ENCODE data around the gene ARID1B. TPM values are rescaled to one million over a fixed set of nuclear protein-coding genes. Genes with fewer than 3 reads are reported as not detected.

Gene ARID1B
- total and polyA plus RNA-seq, 9 of the 15 experiments (the other 6 are each of a cell fraction or from before 2014, with no cell fraction given): 12.5 to 50.5 (median 25.8) TPM

- TF ChIP-seq E2F5 (CRISPR knock-in tag; IDR thresholded peaks at IDR 0.05): no peak
- TF ChIP-seq E2F4 (CRISPR knock-in tag; IDR thresholded peaks at IDR 0.05; ENCODE audit: low read depth): no peak
- TF ChIP-seq CBFB (CRISPR knock-in tag; IDR thresholded peaks at IDR 0.05): no peak
- TF ChIP-seq RCOR1 (IDR thresholded peaks at IDR 0.05; ENCODE audit: borderline replicate concordance in 1 of 2, low read depth in 2 of 2, low read length in 2 of 2): no peak
- 0 out of 2 replicates have a peak, but pooled peaks have one; percentile 19 for TF ChIP-seq KHSRP (IDR thresholded peaks at IDR 0.05)
- TF ChIP-seq SOX6 (IDR thresholded peaks at IDR 0.05): no peak; the same call in 1 of the 2 replicates
- no peak for TF ChIP-seq MBD2 (IDR thresholded peaks at IDR 0.05; ENCODE audit: borderline replicate concordance, low read depth)
- TF ChIP-seq THRAP3 (IDR thresholded peaks at IDR 0.05; ENCODE audit: borderline replicate concordance): no peak
- TF ChIP-seq, protein P1, sequence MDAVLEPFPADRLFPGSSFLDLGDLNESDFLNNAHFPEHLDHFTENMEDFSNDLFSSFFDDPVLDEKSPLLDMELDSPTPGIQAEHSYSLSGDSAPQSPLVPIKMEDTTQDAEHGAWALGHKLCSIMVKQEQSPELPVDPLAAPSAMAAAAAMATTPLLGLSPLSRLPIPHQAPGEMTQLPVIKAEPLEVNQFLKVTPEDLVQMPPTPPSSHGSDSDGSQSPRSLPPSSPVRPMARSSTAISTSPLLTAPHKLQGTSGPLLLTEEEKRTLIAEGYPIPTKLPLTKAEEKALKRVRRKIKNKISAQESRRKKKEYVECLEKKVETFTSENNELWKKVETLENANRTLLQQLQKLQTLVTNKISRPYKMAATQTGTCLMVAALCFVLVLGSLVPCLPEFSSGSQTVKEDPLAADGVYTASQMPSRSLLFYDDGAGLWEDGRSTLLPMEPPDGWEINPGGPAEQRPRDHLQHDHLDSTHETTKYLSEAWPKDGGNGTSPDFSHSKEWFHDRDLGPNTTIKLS (IDR thresholded peaks at IDR 0.05; ENCODE audit: borderline replicate concordance, low read depth): no peak
- TF ChIP-seq DACH1 (IDR thresholded peaks at IDR 0.05; ENCODE audit: partially characterized antibody): no peak
- TF ChIP-seq POLR2AphosphoS5 (IDR thresholded peaks at IDR 0.05; ENCODE audit: control insufficient read depth, insufficient read depth, low read depth, low read length): no peak
- TF ChIP-seq, protein P2, sequence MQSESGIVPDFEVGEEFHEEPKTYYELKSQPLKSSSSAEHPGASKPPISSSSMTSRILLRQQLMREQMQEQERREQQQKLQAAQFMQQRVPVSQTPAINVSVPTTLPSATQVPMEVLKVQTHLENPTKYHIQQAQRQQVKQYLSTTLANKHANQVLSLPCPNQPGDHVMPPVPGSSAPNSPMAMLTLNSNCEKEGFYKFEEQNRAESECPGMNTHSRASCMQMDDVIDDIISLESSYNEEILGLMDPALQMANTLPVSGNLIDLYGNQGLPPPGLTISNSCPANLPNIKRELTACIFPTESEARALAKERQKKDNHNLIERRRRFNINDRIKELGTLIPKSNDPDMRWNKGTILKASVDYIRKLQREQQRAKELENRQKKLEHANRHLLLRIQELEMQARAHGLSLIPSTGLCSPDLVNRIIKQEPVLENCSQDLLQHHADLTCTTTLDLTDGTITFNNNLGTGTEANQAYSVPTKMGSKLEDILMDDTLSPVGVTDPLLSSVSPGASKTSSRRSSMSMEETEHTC (IDR thresholded peaks at IDR 0.05): no peak
- no peak for TF ChIP-seq NCOR1 (IDR thresholded peaks at IDR 0.05)
- no peak for TF ChIP-seq HNRNPLL (IDR thresholded peaks at IDR 0.05; ENCODE audit: low read depth, low read length, poor library complexity, severe bottlenecking)
- peak; percentile 77; the same call in 1 of the 2 replicates for TF ChIP-seq JUND (IDR thresholded peaks at IDR 0.05; ENCODE audit: borderline replicate concordance, low read depth, low read length)
- peak; percentile 55; the same call in 1 of the 3 replicates for TF ChIP-seq JUND (tag; IDR thresholded peaks at IDR 0.05; ENCODE audit: borderline replicate concordance, low read depth, low read length)
- no peak for TF ChIP-seq KLF10 (CRISPR knock-in tag; IDR thresholded peaks at IDR 0.05)
- no peak for TF ChIP-seq ZSCAN29 (IDR thresholded peaks at IDR 0.05)
- no peak for TF ChIP-seq TAL1 (IDR thresholded peaks at IDR 0.05)
- TF ChIP-seq ZNF586 (CRISPR knock-in tag; conservative IDR thresholded peaks at IDR 0.05): no peak
- no peak for TF ChIP-seq ZNF175 (CRISPR knock-in tag; IDR thresholded peaks at IDR 0.05; ENCODE audit: low read depth)
- TF ChIP-seq EHMT2 (IDR thresholded peaks at IDR 0.05): 0 out of 2 replicates have a peak, but pooled peaks have one; percentile 35
- TF ChIP-seq SMARCE1 (IDR thresholded peaks at IDR 0.05): 0 out of 2 replicates have a peak, but pooled peaks have one; percentile 47
- TF ChIP-seq, protein P3, sequence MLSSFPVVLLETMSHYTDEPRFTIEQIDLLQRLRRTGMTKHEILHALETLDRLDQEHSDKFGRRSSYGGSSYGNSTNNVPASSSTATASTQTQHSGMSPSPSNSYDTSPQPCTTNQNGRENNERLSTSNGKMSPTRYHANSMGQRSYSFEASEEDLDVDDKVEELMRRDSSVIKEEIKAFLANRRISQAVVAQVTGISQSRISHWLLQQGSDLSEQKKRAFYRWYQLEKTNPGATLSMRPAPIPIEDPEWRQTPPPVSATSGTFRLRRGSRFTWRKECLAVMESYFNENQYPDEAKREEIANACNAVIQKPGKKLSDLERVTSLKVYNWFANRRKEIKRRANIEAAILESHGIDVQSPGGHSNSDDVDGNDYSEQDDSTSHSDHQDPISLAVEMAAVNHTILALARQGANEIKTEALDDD (IDR thresholded peaks at IDR 0.05): peak; percentile 95
Observed at GRCh38 chr6:157075549-157076450, 298.6 kb downstream of the ARID1B start (continued).
